HUDEP-2 (cell line): ENCODE results near the gene SSTR5.
"Not testable (repeated sequence)": the region's sequence is repeated elsewhere in the genome, so short reads cannot be mapped to it uniquely, and the experiment has no call there.

ENCODE experiments used
- DNase-seq, 76 experiments: peaks; one replicate each; lab custom pipeline; 2025; ENCODE audit not compliant: unreplicated experiment in 76 of 76; lab: John Stamatoyannopoulos, UW

Gene SSTR5

GRCh38 chr16:1071561-1072225 is 854 bp upstream of the SSTR5 start:
- no peak for DNase-seq

GRCh38 chr16:1073262-1073558 is 663 bp downstream of the SSTR5 start:
- no peak for DNase-seq

GRCh38 chr16:1073566-1074378 is 1.2 kb downstream of the SSTR5 start:
- no peak for DNase-seq

- no peak for DNase-seq
These were observed 1.8 kb downstream of the SSTR5 start for GRCh38 chr16:1074379-1074649.

- no peak for DNase-seq
These were observed 3.0 kb downstream of the SSTR5 start for GRCh38 chr16:1075546-1075945.

- DNase-seq = no peak
These were observed 4.4 kb downstream of the SSTR5 start for GRCh38 chr16:1076801-1077576.

- no peak for DNase-seq
These were observed 5.5 kb downstream of the SSTR5 start for GRCh38 chr16:1077877-1078578.

- DNase-seq = no peak
These were observed 6.1 kb downstream of the SSTR5 start for GRCh38 chr16:1078579-1079021.

- DNase-seq = no peak
These were observed 6.8 kb downstream of the SSTR5 start for GRCh38 chr16:1079341-1079740.

GRCh38 chr16:1079786-1080525 is 7.4 kb downstream of the SSTR5 start:
- no peak for DNase-seq

GRCh38 chr16:1080801-1081733 is 8.5 kb downstream of the SSTR5 start:
- DNase-seq = no peak

GRCh38 chr16:1081734-1082265 is 9.3 kb downstream of the SSTR5 start:
- DNase-seq = no peak

- DNase-seq = no peak
These were observed 9.9 kb downstream of the SSTR5 start for GRCh38 chr16:1082266-1082951.

- DNase-seq = no peak
These were observed 10.6 kb downstream of the SSTR5 start for GRCh38 chr16:1082952-1083675.

GRCh38 chr16:1084971-1085370 is 12.4 kb downstream of the SSTR5 start:
- no peak for DNase-seq

- DNase-seq = not testable (repeated sequence)
These were observed 13.9 kb downstream of the SSTR5 start for GRCh38 chr16:1086443-1086842.

- no peak for DNase-seq
These were observed 16.0 kb downstream of the SSTR5 start for GRCh38 chr16:1088295-1089170.
